Neural cell (in vitro differentiated cells): ENCODE results near the gene TUBGCP2. TPM values are rescaled to one million over a fixed set of nuclear protein-coding genes. Genes with fewer than 3 reads are reported as not detected.

Experiments
- H2AFZ ChIP-seq: fragments of 200-600, 300-800 bp; sonication (generic), shearing (Covaris generic); 2 replicates; pipeline ENCODE4 v1.6.0; 2014; ENCODE audit warnings: low read depth, mild to moderate bottlenecking, antibody characterized with exemption, low read length, moderate library complexity
- H3F3A ChIP-seq: fragments of 200-600 bp; shearing (Covaris generic); 2 replicates; pipeline ENCODE4 v1.6.1; 2016; ENCODE audit warnings: mild to moderate bottlenecking, moderate library complexity, mixed read lengths, antibody characterized with exemption, low read length; ENCODE audit not compliant: insufficient read depth, poor library complexity, severe bottlenecking
- H3K27ac ChIP-seq: fragments of 200-600, 300-800 bp; sonication (generic), shearing (Covaris generic); 2 replicates; pipeline ENCODE4 v1.5.1; 2014; ENCODE audit warnings: mild to moderate bottlenecking, low read length, moderate library complexity
- H3K27me3 ChIP-seq: fragments of 300-800, 200-600 bp; sonication (generic), shearing (Covaris generic); 2 replicates; pipeline ENCODE4 v1.6.0; 2014; ENCODE audit warnings: mild to moderate bottlenecking, low read depth, low read length, moderate library complexity; ENCODE audit not compliant: insufficient read depth
- H3K36me3 ChIP-seq: fragments of 300-800, 200-600 bp; sonication (generic), shearing (Covaris generic); 2 replicates; pipeline ENCODE4 v1.5.1; 2014; ENCODE audit warnings: mild to moderate bottlenecking, antibody characterized with exemption, low read length, moderate library complexity; ENCODE audit not compliant: insufficient read depth
- H3K4me2 ChIP-seq: fragments of 300-800, 200-600 bp; sonication (generic), shearing (Covaris generic); 2 replicates; pipeline ENCODE4 v1.6.0; 2014; ENCODE audit warnings: mild to moderate bottlenecking, low read length
- H3K4me3 ChIP-seq: fragments of 300-800, 200-600 bp; sonication (generic), shearing (Covaris generic); 2 replicates; pipeline ENCODE4 v1.5.1; 2014; ENCODE audit warnings: mild to moderate bottlenecking, low read length, moderate library complexity
- H3K79me2 ChIP-seq: fragments of 200-600 bp; shearing (Covaris generic); replicated peaks from 2 replicates; pipeline ENCODE4 v1.6.0; 2014; ENCODE audit warnings: mild to moderate bottlenecking, low read length, moderate library complexity; ENCODE audit not compliant: insufficient read depth
- H3K9ac ChIP-seq: fragments of 300-800, 200-600 bp; sonication (generic), shearing (Covaris generic); 2 replicates; pipeline ENCODE4 v1.6.1; 2016; ENCODE audit warnings: mild to moderate bottlenecking, low read length, mixed read lengths
- H3K9me2 ChIP-seq: fragments of 200-600 bp; shearing (Covaris generic); 2 replicates; pipeline ENCODE4 v1.6.1; 2016; ENCODE audit warnings: mild to moderate bottlenecking, low read length, mixed read lengths; ENCODE audit not compliant: insufficient read depth
- H3K9me3 ChIP-seq: fragments of 200-600, 300-800 bp; sonication (generic), shearing (Covaris generic); 2 replicates; pipeline ENCODE4 v1.6.1; 2016; ENCODE audit warnings: mild to moderate bottlenecking, mixed run types, low read length, moderate library complexity, mixed read lengths
- H4K20me1 ChIP-seq: fragments of 200-600 bp; shearing (Covaris generic); 2 replicates; pipeline ENCODE4 v1.6.1; 2016; ENCODE audit warnings: mild to moderate bottlenecking, mixed run types; ENCODE audit not compliant: insufficient read depth
- CTCF ChIP-seq: fragments of 450-650 bp; IDR thresholded peaks from 2 replicates; pipeline ENCODE4 v1.5.1; 2014; ENCODE audit warnings: antibody characterized with exemption, mild to moderate bottlenecking, moderate library complexity; ENCODE audit not compliant: poor library complexity, severe bottlenecking
- EP300 ChIP-seq: fragments of 450-650 bp; conservative IDR thresholded peaks from 2 replicates; pipeline ENCODE4 v1.6.1; 2014; ENCODE audit warnings: antibody characterized with exemption, mild to moderate bottlenecking, moderate library complexity; ENCODE audit not compliant: poor library complexity, severe bottlenecking
- EZH2 ChIP-seq: fragments of 200-600, 300-800 bp; shearing (Covaris generic), sonication (generic); IDR thresholded peaks from 2 replicates; pipeline ENCODE4 v1.6.1; 2014; ENCODE audit warnings: antibody characterized with exemption, low read length, borderline replicate concordance, mild to moderate bottlenecking; ENCODE audit not compliant: insufficient read depth, poor library complexity, severe bottlenecking
- MXI1 ChIP-seq: fragments of 450-650 bp; conservative IDR thresholded peaks from 2 replicates; pipeline ENCODE4 v1.6.1; 2014; ENCODE audit warnings: antibody characterized with exemption, mild to moderate bottlenecking; ENCODE audit not compliant: poor library complexity, severe bottlenecking
- POLR2AphosphoS5 ChIP-seq: IDR thresholded peaks from 2 replicates; pipeline ENCODE4 v1.6.1; 2012
- RAD21 ChIP-seq: fragments of 450-650 bp; conservative IDR thresholded peaks from 2 replicates; pipeline ENCODE4 v1.6.1; 2014; ENCODE audit warnings: antibody characterized with exemption, mild to moderate bottlenecking, moderate library complexity
- REST ChIP-seq: IDR thresholded peaks from 2 replicates; pipeline ENCODE4 v1.6.1; 2012; ENCODE audit warnings: borderline replicate concordance
- SMC3 ChIP-seq: fragments of 450-650 bp; conservative IDR thresholded peaks from 2 replicates; pipeline ENCODE4 v1.6.1; 2014; ENCODE audit warnings: antibody characterized with exemption, mild to moderate bottlenecking, moderate library complexity; ENCODE audit not compliant: poor library complexity
- TAF1 ChIP-seq: IDR thresholded peaks from 2 replicates; pipeline ENCODE4 v1.6.1; 2012; ENCODE audit warnings: low read depth
- polyA plus RNA-seq: library from polyadenylated mRNA; depleted of rRNA; stranded (reverse); fragments of >200 nt; gene quantifications from 2 replicates; pipeline ENCODE4 v1.2.3, GENCODE V29; 2014
- small RNA-seq, 3 experiments: library from RNA; depleted of rRNA; stranded (forward); fragments of <200 nt; gene quantifications; one replicate each; pipeline ENCODE3, GENCODE V24; 2012

The TUBGCP2 gene
- polyA plus RNA-seq, 1 donor from 2014 or later: 34.5 TPM

GRCh38 chr10:133229265-133230043 is 79.2 kb downstream of the TUBGCP2 start:
- H4K20me1 ChIP-seq: no peaks in the 10 kb centered on the region
- H3K9ac ChIP-seq: no peak overlapping the region
- no peaks in the 10 kb centered on the region for H3K9me3 ChIP-seq
- H3K9me2 ChIP-seq: no peaks in the 10 kb centered on the region
- no peak overlapping the region for H2AFZ ChIP-seq
- H3K79me2 ChIP-seq: no peaks in the 10 kb centered on the region
- no peak overlapping the region for H3K4me3 ChIP-seq
- H3K4me2 ChIP-seq: no peak overlapping the region
- no peak overlapping the region for H3K27ac ChIP-seq
- TF ChIP-seq TAF1: no peak
- no peak for TF ChIP-seq CTCF
- TF ChIP-seq EP300: no peak
- TF ChIP-seq RAD21: no peak
- TF ChIP-seq REST: no peak
- TF ChIP-seq SMC3: no peak
- no peak for TF ChIP-seq POLR2AphosphoS5
- TF ChIP-seq MXI1: no peak
- no peak for TF ChIP-seq EZH2
- no peaks in the 10 kb centered on the region for H3K36me3 ChIP-seq
- peaks cover 60% of the 10 kb centered on the region for H3K27me3 ChIP-seq
- H3F3A ChIP-seq: no peaks in the 10 kb centered on the region

Small RNAs within 50 kb of the gene (small RNA-seq; reads per million reads assigned to genes)
- 0 reads per million in 3 experiments for gene BANF1P2

Other genes starting within 250 kb of the TUBGCP2 start
- gene ADGRA1, start 220.9 kb downstream of the TUBGCP2 start, polyA plus RNA-seq: 2.2 and 4.5 TPM in 2 replicates
- gene KNDC1, start 148.7 kb downstream of the TUBGCP2 start, polyA plus RNA-seq: 4.3 and 11.8 TPM in 2 replicates
- gene UTF1, start 78.7 kb downstream of the TUBGCP2 start, polyA plus RNA-seq: not detected in 2 replicates
- gene VENTX, start 71.0 kb downstream of the TUBGCP2 start, polyA plus RNA-seq: not detected in 2 replicates
- gene ADAM8, start 32.0 kb downstream of the TUBGCP2 start, polyA plus RNA-seq: 6.4 and 7.2 TPM in 2 replicates
- gene ZNF511, start within 50 bp of the TUBGCP2 start, polyA plus RNA-seq: 16.8 and 17.6 TPM in 2 replicates
- gene CALY, start 28.0 kb upstream of the TUBGCP2 start, polyA plus RNA-seq: 3.7 and 6.8 TPM in 2 replicates
- gene PRAP1, start 38.5 kb upstream of the TUBGCP2 start, polyA plus RNA-seq: not detected in 2 replicates
- gene FUOM, start 49.1 kb upstream of the TUBGCP2 start, polyA plus RNA-seq: not detected in 2 replicates
- 122 and 127 TPM in 2 replicates for gene ECHS1, start 64.5 kb upstream of the TUBGCP2 start, polyA plus RNA-seq
- 2.2 and 3.0 TPM in 2 replicates for gene PAOX, start 70.4 kb upstream of the TUBGCP2 start, polyA plus RNA-seq
- gene MTG1, start 85.3 kb upstream of the TUBGCP2 start, polyA plus RNA-seq: 49.7 and 52.3 TPM in 2 replicates
- 0.28 and 1.1 TPM in 2 replicates for gene SPRN, start 115.8 kb upstream of the TUBGCP2 start, polyA plus RNA-seq
- 4.3 and 6.1 TPM in 2 replicates for gene SCART1, start 145.1 kb upstream of the TUBGCP2 start, polyA plus RNA-seq
- 1.7 and 4.0 TPM in 2 replicates for gene CYP2E1, start 218.5 kb upstream of the TUBGCP2 start, polyA plus RNA-seq